GM12891 (cell line): ENCODE results near the gene NFU1.

ENCODE experiments used
- POLR2A ChIP-seq: IDR thresholded peaks from 2 replicates; pipeline ENCODE4 v1.6.1; 2011; ENCODE audit warnings: low read depth, low read length, control low read depth
- POLR2AphosphoS5 ChIP-seq: IDR thresholded peaks from 2 replicates; pipeline ENCODE4 v1.6.1; 2011; ENCODE audit warnings: low read depth, low read length, control low read depth
- SPI1 ChIP-seq: IDR thresholded peaks from 2 replicates; pipeline ENCODE4 v1.6.1; 2011; ENCODE audit warnings: low read depth, low read length, control low read depth
- TAF1 ChIP-seq: IDR thresholded peaks from 2 replicates; pipeline ENCODE4 v1.6.1; 2011; ENCODE audit warnings: low read depth, low read length, control low read depth

GRCh38 chr2:69469375-69469774, 32.1 kb upstream of the NFU1 start:
- TF ChIP-seq SPI1 (no peak), POLR2A (no peak), POLR2AphosphoS5 (no peak), TAF1 (no peak)
